Stimulated activated CD8-positive, alpha-beta memory T cell treated with anti-CD3 and anti-CD28 coated beads, Interleukin-7, amount 100 ng/mL, for 4 hours (primary cell): Measurements from ENCODE around the gene MAP3K5.
"Not testable (repeated sequence)": the region's sequence is repeated elsewhere in the genome, so short reads cannot be mapped to it uniquely, and the experiment has no call there.

ENCODE experiments used
- DNase-seq, 2 donors: peaks; one replicate each; pipeline ENCODE4 v3.0.0-alpha.2; 2020; ENCODE audit warnings: low read depth in 2 of 2

Gene MAP3K5

DNA sequence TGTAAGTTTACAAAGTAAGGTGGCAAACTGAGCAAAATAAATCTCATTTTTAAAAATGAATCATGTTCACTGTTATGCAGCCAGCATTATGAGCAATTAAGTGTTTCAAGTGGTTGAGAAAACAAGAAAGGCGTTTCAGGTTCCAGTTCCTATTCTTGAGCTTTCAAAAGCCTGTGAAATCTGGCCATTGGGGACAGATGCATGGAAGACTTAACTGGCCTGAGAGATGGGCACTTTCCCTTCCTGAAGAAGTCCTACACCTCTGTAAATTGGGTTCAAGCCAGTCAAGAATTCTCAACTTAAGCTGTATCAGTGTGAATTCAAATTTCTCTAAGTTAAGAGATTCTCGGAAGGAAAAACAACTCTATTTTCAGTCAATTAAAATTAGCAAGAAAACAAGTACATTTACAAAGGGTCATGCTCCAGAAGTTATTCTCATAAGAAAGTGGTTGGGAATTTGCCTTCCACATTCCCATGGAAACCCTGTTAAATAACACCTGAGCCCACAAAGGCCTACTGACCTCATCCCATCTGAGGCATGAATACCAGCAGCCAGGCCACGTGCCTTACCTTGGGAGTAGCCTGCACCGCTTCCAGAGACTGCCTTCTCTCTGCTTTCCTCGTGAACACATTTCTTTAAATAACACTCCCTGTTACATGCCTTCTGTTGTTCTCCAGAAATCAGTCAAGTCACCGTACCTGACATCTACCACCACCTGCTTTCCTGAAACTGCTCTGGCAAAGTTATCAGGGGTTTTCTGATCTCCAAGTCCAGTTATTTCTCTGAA, 19.4 kb downstream of the MAP3K5 start:
- DNase-seq = no peak

DNA sequence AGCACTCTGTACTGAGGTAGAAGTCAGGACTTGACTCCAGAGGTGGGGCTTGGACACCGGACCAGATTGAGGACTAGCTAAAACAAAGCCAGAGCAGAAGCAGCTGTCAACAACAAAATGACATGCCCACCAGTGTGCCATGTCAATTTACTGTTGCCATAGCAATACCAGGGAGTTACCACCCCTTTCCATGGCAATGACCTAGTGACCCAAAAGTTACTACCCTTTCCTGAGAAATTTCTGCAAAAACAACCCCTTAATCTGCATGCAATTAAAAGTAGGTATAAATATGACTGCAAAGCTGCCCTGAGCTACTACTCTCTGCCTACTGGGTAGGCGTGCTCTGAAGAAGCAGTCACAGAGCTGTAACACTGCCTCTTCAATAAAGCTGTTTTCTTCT, 21.0 kb downstream of the MAP3K5 start:
- no peak for DNase-seq

DNA sequence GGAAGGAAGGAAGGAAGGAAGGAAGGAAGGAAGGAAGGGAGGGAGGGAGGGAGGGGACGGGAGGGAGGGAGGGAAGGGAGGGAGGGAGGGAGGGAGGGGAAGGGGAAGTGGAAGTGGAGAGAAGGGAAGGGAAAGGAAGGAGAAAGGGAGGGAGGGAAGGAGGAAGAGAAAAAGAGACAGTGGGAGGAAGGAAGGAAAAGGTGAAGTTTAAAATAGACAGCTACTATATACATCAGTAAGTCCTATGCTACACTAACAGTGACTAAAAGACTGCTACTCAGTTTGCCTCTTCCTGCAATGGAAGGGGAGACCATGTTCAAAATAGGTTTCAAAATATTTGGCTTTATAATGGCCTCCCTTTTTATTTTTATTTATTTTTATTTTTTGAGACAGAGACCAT, 22.5 kb downstream of the MAP3K5 start:
- no peak for DNase-seq

DNA sequence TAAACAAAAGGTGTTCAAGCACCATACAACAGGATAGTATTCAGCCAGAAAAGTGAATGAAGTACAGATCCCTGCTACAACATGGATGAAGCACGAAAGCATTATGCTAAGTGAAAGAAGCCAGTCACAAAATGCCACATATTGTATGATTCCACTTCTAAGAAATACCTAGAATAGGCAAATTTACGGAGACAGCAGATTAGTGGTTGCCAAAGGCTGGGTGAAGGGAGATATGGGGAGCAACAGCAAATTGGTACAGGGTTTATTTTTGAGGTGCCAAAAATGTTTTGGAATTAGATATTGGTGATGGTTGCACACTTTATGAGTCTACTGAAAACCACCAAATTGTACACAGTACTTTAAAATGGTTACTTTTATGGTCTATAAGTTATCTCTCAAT, 23.2 kb downstream of the MAP3K5 start:
- no peak for DNase-seq

DNA sequence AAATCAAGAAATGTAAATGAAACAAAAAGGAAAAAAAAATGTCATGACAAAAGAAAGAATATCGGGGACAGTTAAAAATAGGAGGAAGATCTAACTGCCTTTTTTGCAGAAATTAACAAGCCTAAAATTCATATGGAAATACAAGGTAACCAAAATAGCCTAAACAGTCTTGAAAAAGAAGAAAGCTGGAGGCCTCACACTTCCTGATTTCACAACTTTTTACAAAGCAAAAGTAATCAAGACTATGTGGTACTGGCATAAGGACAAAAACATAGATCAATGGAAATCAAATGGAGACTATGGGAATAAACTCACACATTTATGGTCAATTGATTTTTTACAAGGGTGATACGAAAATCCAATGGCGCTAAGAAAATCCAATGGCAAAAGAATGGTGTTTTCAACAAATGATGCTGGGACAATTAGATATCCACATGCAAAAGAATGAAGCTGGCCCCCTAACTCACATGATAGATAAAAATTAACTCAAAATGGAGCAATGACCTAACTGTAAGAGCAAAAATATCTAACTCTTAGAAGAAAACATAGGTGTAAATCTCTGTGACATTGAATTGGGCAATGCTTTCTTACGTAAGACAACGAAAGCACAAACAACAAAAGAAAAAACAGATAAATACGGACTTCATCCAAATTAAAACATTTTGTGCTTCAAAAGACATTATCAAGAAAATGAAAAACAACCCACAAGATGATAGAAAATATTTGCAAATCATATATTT, 24.5 kb downstream of the MAP3K5 start:
- no peak for DNase-seq

DNA sequence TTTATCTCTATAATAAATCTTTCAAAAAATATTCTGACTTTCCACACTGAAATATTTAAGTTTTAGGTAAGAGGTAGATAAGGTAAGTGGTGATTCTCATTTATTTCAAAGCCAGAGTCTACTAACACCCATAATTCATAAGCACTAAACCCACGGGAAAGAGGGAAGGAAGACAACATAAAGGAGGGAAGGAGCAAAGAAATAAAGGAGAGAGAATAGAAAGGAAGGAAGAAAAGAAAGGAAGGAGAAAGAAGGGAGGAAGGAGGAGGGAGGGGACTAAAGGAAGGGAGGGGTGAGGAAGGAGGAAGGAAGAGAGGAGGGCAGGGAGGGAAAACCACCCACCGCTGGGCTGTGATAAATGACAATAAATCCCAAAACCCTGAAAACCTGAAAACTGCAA, 25.2 kb downstream of the MAP3K5 start:
- no peak for DNase-seq

DNA sequence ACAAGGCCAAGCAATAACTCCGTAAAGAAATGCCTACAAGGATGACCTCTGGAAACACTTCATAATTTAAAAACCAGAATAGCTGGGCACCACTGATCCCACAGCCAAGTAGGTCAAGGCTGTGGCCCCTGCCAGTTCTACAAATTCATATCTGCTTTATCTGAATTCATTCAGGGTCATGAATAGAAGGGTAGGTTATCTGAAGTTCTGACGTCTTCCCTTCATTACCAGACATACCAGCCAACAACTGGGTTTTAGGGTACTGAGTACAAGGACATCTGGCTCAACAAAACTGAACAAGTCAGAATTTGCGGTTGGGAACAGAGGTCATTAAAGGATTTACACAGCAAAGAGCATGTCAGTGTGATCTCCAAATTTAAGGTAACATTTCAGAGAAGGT, 26.0 kb downstream of the MAP3K5 start:
- no peak for DNase-seq

DNA sequence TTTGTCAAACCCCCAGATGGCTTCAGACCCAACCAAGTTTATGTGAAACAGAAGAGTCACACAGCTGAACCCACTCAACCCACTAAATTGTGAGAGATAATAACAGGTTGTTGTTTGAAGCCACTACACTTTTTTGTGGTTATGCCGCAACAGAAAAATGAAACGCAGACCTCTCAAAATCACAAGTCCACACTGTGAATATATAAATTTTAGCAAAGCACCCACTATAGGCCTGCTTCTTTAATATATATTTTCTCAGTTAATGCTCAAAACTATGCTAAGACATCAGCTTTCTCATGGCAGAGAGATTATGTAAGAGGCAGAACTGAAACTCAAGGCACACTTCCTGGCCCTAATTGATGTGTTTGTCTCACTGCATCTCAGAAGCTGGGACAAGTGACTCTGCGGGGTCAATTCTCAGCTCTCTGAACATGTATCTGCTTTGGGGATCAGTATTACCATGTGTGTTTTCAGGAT, 27.7 kb downstream of the MAP3K5 start:
- DNase-seq = no peak

DNA sequence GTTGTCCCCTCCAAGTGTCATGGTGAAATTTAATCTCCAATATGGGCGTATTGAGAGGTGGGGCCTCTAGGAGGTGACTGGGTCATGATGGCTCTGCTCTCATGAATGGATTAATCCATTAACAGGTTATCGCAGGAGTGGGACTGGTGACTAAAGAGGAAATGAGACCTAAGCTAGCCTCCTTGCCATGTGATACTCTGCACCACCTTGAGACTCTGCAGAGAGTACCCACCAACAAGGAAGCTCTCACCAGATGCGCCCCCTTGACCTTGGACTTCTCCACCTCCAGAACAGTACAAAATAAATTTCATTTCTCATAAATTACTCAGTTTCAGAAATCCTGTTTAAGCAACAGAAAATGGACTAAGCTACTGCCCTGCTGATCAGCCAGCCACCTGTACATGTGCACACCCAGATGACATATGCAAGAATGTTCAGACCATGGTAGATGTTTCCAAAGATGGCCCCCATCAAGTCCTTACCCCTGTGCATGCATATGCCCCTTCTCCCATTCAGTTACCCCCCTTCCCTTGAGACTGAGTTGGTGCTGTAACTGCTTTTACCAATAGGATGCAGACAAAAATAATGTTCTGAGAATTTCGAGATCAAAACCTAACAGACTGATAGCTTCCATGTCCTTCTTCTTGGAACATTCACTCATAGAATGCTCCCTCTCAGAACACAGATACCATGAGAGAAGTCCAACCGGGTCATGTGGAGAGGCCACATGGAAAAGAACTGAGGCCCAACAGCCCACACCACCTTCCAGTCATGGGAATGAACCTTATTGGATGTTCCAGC, 28.4 kb downstream of the MAP3K5 start:
- DNase-seq = no peak

DNA sequence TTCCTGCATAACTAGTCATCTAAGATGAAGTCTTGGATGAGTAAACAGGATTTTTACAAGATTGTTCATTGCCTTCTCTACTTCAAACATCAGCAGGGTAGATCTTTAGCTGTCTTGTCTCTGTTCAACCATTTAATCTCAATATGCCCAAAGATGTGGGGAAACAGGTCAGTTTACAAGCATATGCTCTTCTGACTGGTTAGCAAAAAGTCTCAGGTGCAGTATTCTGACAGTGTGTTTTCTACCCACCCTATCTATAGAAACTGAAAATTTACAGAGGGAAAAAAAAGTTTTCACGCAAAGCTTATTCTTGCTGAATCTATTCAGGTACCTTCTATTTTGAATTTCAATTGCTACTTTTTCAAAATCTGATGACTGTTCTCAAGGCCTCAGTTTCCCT, 29.0 kb downstream of the MAP3K5 start:
- DNase-seq = no peak

DNA sequence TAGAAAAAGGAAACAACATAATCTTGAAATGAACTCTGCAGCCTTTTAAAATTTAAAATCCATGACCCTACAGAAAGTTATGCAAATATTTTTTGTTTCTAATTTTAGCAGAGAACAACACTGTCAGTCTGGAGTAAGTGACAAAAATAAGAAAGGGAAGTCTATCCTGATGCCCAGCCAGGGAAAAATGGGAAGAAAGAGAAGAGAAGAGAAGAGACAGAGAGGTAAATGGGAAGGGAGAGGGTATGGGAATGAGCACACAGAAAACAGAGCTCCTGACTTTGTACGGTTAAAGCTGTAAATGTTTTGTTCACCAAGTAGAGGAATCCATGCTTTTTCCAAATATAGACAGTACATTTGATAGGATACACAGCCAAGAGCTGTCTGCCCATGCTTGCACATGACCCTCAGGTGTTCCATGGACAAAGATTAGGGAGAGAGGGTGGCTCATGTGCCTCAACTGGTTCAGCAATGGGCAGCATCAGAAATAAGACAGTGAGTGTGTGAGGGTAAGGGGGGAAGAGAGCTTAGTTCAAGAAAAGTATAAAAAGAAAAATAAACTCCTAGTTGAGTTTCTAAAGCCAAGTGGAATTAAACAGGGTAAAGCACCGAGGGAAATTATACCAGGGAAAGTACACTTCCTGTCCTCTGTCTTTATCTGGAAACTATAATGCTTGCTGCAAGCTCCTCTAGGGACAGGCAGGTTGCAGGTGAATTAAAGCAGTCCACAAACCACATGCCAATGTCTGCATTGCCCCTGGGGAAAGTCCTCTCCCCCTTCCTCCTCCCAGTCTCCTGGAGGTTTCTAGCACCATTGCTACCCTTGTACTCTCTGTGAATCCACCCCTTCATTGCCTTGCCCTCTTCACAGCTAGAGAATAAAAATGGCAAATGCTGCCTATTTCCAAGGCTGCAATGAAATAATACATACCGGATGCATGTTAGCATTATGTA, 30.0 kb downstream of the MAP3K5 start:
- DNase-seq = no peak

DNA sequence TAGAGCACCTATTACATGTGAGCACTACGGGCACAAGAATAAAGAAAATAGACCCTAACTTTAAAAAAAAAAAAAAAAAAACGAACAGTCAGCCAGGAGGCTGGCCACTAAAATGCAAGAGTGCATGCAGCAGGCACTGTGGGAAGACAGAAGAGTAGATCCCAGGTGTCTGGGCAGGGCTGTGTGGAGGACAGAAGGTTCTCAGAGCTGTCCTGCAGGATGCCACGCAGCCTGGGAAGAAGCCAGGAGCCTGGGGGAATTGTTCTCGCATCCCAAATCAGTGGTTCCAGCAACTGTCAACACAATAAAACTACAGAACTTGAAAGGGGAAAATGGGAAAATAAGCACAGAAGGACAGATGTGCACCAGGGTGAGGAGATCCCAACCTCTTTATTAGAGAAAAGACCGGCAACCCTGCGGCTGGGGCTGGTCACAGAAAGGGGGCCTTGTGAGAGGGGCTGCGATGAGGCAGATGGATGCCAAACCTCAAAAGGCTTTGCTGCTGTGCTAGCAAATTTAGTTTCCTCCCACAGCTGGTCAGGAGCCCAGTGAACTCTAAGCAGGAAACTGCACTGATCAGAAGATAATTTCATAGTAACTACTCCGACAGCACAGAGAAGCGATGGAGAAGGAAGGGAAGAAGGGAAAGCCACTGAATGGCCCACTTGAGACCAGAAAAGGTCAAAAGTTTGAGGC, 30.9 kb downstream of the MAP3K5 start:
- DNase-seq = no peak

DNA sequence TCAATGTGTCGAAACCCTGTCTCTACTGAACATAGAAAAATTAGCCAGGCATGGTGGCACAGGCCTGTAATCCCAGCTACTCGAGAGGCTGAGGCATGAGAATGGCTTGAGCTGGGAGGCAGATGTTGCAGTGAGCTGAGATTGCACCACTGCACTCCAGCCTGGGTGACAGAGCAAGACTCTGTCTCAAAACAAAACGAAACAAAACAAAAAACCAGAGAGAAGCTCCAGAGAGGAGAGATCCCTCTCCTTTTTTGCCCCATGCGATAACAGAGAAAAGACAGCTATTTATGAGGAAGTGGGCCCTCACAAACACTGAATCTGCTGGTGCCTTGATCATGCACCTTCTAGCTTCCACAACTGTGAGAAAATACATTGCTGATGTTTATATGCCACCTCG, 31.5 kb downstream of the MAP3K5 start:
- DNase-seq = not testable (repeated sequence)

DNA sequence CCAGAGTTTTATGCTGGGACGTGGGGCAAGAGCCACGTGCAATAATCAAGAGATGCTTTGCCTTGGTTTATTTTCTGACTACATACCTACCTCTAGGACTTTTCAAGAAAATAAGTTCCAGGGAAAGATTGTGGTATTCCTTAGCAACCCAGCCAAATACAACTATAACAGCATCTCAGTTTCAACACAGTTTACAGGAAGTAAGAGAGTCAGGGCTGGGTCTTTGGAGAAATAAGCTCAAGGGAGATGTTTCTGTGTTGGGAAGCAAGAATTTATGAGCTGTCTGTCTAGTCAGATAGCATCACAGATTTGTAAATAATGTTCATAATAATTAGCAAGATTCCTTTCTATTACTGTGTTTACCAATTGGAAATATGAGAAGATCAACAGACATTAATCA, 35.1 kb downstream of the MAP3K5 start:
- no peak for DNase-seq

DNA sequence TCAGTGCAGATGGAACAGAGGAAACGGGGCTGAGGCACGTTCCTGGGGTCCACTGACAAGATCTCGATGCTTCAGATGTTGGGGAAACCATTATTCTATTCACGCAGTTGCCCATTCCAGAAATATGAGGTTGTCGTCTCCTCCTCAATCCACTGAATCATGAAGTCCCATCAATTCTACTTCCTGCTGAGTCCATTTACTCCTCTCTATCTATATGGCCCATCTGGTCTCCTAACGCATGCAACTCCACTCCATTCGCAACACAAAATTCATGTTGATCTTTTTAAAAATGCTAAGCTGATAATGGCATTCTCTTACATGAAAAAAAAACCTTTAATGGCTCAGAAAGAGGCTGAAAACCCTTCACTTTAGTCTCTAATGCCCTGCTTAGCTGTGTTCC, 37.5 kb downstream of the MAP3K5 start:
- no peak for DNase-seq

DNA sequence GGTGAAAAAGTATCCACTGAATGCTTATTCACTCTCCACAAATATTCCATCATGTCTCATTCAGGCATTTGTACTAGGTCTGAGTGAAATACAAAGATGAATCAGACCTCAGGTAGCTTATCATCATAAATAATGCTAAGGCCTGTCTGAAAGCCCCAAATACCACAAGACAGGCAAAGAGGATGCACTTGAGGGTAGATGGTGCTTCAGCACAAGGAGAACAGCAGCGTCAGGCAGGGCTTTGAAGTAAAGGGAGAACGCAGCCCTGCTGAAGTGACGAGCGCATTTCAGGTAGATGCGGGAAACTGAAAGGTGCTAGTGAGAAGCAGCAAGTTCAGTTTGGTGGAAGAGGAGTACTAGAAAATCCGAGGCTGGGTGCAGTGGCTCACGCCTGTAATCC, 38.7 kb downstream of the MAP3K5 start:
- DNase-seq = peak; percentile 6 to 39

DNA sequence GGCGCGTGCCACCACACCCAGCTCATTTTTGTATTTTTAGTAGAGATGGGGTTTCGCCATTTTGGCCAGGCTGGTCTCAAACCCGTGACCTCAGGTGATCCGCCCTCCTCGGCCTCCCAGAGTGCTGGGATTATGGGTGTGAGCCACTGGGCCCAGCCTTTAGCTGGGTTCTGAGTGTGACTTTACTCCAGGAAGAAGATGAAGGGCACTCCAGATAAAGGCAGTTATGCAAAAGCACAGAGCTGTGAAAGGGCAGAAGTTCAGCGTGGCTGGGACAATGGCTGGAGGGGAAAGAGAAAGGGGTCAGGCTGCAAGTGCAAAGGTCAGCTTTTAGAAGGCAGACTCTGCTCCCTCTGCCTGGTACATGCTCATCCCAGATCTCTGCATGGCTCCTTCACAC, 39.7 kb downstream of the MAP3K5 start:
- DNase-seq = no peak

DNA sequence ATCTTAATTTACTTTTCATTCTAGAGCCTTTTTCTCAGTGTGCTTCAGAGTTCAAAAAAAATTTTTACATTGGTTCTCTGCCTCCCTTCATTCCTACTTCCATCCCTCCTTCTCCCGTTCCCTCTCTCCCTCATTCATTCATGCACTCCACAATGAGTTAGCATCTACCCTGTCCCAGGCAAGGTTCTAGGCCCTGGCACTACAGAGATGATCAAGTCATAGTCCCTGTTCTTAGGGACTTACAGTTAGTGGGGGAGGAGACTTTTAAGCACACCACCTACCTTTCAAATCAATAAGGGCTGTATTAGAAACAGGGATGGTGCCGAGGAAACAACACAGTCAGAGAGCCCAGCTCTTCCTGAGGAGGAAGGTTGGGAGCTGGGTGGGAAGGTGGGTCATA, 40.3 kb downstream of the MAP3K5 start:
- DNase-seq = no peak

DNA sequence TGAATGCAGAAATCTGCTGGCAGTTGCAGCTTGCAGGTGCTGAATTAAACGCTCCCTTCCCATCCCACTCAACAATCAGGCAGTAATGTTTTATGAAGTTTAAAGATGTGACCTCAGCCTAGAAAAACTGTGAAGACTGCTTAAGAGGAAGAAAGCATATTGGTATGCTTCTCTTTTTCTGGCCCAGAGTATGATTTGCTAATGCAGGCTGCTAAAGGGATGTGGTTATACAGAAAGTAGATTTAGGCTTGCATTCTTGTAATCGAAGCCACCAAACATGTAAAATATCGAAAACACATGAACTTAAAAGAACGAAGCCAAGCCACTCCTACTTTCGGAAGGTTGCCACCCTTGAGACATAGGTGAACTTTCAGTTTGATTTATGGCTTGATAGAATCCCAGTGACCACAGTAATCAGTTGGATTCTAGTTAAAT, 40.7 kb downstream of the MAP3K5 start:
- DNase-seq = no peak

DNA sequence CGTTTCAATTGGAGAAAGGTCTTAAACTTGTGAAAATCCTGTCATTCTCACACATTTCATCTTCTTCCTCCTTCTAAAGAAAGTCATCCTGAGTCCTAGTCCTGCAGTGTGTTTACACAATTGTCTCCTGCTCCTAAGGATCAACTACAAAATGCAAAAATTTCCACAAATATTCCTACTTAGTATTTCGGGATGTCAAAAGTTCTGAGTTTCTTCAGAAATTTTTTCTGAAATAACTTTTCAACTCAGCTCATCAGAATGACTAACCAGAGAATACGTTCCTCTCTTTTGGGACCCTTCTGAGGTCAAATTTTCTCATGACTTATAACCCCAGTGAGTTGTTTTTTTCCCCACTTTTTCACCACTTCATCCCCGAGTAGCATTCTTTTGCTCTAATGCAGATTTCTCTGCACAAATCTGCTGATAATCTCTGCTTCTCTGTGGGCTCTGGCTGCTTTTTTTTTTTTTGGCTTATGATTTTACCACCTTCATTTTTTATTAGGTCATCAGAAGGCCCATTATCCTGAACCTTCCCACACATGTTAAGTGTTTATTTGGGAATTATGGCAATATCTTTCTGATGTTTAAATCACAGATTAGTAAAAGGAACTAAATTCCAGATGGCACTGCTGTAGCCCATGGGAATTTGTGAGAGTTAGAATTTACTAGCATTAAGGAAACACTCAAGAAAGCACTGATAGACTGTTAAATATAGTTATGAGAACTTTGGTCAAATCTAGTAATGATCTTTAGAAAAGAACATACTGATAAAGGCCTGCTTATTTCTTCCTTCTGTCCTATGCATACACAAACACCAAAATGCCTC, 41.4 kb downstream of the MAP3K5 start:
- no peak for DNase-seq
